Left lobe of liver (tissue), 2 donors: ENCODE measurements around the gene LPGAT1. TPM values are rescaled to one million over a fixed set of nuclear protein-coding genes. Genes with fewer than 3 reads are reported as not detected.

Source experiments
- ATAC-seq: fragments of 200-7000 bp; cut with Tn5 transposase; one replicate; pipeline ENCODE4 v1.9.1; 2020; ENCODE audit warnings: mild to moderate bottlenecking, moderate library complexity
- DNase-seq: peaks from one replicate; pipeline ENCODE4 v3.0.0-alpha.2; 2020; ENCODE audit warnings: low spot score
- total RNA-seq: library from RNA; stranded (reverse); gene quantifications from one replicate; pipeline ENCODE4 v1.2.1, GENCODE V29; 2021
- donor health status: DM: no; HTN: no; CAD: no; lungs with moderate emphysema.
- donor health status: DM: no; HTN: yes; CAD: no.

The LPGAT1 gene
- total RNA-seq, 1 donor from 2014 or later, result 35.0 TPM

DNA sequence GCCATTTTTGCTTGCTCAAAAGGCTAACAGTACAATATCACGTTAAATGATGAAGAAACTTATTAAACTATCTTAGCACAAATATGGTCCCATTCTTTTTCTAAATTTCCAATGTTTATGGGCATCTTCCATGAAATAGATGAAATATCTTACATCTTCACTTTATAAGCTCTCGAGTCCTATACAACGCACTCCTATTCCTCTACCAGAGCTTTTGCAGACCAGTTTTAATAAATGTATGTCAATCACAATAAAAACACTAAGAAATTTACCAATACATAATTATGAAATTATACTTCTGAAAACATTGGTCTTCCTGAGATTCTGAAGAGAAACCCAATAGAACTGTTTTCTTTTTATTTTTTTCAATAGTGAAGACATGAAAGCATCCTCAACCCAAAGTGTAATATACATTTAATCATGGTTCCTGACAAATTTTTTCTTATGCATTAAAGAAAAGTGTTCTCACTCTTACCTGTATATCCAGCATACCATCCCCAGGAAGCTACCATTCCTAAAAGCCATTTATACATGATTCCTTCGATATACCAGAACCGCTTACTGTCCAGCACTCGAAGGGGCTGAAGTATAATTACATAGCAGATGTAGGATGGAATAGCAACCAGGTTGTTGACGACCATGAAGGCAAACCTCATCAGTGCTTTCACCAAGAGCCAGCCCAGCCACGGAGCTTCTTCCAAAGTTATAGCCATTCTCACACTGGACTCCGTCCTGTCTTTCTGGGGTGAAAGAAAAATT is 1.8 kb downstream of the LPGAT1 start:
- no peak for ATAC-seq
- no peak for DNase-seq

GRCh38 chr1:211827051-211827450 is 3.5 kb downstream of the LPGAT1 start:
- no peak for DNase-seq
- ATAC-seq, result no peak

- DNase-seq (no peak), ATAC-seq (no peak)
Observed at GRCh38 chr1:211825980-211826379, 4.6 kb downstream of the LPGAT1 start.

DNA sequence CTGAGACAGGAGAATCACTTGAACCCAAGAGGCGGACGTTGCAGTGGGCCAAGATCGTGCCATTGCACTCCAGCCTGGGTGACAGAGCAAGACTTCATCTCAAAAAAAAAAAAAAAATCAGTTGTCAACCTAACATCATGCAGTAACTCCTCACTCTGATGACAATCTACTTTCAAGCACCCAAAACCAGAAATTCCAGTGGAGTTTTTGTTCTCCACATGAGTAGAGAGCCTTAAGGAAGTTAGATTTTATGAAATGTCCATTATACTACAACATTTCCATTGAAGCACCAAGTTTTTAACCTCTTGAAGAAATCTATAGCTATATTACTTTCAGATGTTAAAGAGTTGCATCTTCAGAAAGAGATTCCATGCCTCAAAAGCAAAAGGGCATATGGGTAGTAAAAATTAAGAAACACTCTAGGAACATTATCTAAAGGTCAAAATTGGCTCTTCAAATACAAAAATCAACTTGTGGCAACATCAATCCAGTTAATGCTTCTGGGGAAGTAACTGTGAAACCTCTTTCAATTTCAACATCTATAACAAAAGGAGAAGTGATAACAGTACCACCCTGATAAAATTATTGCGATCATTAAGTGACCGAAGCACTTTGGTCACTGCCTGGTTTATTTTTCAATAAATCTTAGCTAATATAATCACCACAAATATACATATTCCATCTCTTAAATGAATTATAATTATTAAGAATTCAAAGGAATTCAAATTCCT is 7.7 kb downstream of the LPGAT1 start:
- DNase-seq, result no peak
- no peak for ATAC-seq

DNA sequence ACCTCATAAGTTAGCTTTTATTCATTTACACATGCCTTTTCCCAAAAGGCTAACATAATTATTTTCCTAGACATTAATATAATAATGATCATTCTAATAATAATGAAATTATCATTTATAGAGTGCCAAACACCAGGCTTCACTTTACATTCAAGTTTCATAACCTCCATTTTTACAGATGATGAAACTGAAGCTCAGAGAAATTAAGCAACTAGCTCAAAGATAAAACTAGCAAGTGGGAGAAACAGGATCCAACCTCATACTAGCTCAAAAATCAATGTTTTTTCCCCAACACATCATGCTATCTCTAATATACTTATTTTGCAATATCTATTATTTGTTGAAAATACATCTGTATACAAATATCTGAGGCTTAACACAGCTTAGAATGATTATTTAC is 14.0 kb downstream of the LPGAT1 start:
- ATAC-seq, result peak; percentile 26

DNA sequence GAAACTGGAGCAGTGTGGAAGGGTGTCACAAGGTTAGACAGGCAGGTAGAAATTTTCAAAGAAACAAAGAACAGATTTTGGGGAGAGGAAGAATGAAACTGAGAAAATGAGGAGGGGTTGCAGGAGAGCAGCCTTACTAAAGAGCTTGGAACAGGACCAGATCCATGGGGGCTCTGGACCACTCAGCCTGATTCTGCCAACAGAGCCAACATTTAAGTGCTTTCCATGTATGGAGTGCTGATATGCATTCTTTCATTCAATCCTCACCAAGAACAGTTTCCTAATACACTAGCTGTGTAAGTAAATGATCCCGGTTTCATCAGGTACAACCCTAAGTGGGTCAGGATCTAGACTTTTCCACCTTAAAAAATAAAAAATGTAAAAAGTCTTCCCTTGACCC is 16.2 kb downstream of the LPGAT1 start:
- ATAC-seq, result no peak
- DNase-seq, result no peak

More for the DNA sequence above, 14.0 kb downstream of the LPGAT1 start:
- DNase-seq, result no peak

DNA sequence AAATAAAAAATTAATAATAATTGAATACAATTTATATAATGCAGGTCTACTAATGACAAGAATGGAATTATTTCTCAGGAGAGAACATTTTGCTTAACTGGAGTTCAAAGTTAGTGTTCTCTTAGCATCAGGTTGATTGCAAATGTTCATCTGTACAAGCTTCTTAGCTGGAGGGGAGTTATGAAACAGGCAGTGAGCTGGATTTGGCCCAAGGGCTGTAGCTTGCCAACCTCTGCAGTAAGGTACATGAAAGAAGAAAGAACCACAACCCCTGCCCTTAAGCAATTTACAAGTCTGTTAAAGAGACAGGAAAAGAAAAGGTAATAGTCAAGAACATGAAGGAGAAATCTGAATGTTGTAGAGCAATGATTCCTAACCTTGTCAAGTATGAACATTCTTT is 17.0 kb downstream of the LPGAT1 start:
- ATAC-seq (peak; percentile 91), DNase-seq (peak; percentile 88)

GRCh38 chr1:211812584-211812983 is 18.0 kb downstream of the LPGAT1 start:
- ATAC-seq (no peak), DNase-seq (no peak)

- no peak for ATAC-seq
Observed at GRCh38 chr1:211811848-211812247, 18.7 kb downstream of the LPGAT1 start.

DNA sequence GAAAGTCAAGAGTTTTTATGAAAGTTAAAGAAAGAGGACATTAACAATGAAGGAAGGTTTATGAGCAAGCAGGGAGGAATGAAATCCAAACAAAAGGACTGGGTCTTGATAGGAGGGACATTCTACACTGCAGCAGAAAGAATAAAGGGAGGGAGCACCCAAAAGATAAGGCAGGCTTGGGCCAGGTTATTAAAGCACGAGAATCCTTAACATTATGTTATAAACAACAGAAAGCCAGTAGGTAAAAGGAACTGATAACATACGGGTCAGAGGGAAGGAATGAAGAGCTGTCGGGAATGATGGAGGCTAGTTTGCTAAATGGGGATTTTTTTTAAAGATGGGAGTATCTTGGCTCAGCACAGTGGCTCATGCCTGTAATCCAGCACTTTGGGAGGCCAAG is 19.4 kb downstream of the LPGAT1 start:
- no peak for DNase-seq
- no peak for ATAC-seq

More at GRCh38 chr1:211811848-211812247, 18.7 kb downstream of the LPGAT1 start:
- no peak for DNase-seq

DNA sequence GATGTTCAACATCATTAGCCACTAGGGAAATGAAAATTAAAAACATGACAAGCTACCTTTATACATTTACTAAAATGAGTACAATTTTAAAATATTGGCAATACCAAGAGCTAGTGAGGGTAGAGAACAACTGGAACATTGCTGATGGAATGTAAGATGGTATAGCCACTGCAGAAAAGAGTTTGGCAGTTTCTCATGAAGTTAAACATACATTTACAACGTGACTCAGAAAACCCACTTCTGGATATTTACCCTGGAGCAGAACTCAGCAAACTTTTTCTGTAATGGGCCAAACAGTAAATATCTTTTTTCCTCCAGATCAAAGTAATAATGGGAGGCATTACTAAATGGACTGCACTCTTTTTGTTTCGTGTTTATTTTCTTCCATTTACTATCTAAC is 22.1 kb downstream of the LPGAT1 start:
- ATAC-seq, result no peak
- no peak for DNase-seq

DNA sequence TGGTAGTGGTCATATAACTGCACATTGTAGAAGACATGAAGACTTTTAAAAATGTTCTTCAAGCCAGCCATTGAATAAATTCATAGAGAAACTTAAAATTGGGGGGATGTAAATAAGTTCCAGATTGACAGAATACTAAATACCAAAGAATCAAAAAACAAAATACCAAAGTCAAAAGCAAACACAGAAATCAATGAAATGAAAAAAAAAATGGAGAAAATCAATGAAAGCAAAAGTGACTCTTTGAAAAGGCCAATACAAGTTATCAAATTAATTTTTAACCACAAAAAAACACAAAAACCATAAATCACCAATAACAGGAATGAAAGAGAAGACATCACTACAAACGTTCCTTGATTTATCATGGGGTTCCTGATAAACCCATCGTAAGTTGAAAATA is 25.6 kb downstream of the LPGAT1 start:
- ATAC-seq, result no peak
- DNase-seq, result no peak

- no peak for ATAC-seq
- no peak for DNase-seq
Observed at GRCh38 chr1:211800925-211801607, 29.5 kb downstream of the LPGAT1 start.

DNA sequence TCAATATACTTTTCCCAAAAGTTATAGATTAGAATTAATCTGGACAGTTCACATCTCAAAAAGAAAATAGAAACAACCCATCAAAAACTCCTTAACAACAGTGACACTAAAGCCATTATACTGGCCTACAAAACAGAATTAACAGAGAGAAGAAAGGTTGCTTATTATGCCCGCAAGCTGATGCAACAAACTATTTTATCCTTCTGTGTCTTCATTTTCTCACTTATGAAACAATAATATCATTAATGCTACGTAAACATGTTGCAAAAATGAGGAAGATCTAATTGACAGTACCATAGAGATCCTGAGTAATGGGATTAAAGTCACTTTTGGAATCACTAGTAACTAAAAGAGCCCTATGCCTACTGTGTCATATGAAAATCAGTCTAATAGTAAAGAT is 32.6 kb downstream of the LPGAT1 start:
- ATAC-seq, result no peak
- no peak for DNase-seq

GRCh38 chr1:211791979-211792378 is 38.6 kb downstream of the LPGAT1 start:
- ATAC-seq, result no peak
- DNase-seq, result no peak

DNA sequence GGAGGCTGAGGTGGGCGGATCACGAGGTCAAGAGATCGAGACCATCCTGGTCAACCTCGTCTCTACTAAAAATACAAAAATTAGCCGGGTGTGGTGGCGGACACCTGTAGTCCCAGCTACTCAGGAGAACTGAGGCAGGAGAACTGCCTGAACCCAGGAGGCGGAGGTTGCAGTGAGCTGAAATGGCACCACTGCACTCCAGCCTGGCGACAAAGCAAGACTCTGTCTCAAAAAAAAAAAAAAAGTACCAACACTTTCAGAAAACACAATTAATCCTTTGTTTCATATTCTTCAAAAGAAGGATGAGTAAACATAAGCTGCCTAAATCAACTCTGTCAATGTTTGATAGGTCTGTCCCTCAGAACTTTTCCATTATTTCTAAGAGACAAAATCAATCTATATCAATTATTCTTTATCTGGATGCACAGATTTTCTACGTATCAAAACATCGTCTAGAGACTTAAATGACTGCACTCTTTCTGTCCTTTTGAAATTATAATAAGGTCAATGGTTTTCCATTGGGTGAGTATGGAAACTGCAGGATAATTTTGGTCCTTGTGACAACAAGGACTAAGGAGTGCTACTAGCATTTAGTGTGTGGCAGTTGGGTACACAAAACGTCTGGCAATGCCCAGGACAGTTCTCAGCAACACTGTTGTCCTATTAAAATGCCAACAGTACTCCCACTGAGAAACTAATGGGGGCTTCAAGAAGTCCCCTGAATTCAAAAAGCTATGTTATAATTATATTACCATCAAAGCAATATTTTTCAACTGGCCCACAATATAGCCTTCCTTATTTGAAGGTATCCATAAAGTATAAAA is 40.7 kb downstream of the LPGAT1 start:
- ATAC-seq (no peak), DNase-seq (no peak)

GRCh38 chr1:211788626-211789025 is 41.9 kb downstream of the LPGAT1 start:
- DNase-seq, result no peak
- no peak for ATAC-seq

- DNase-seq, result no peak
- ATAC-seq, result peak; percentile 66
Observed at GRCh38 chr1:211783897-211784296, 46.7 kb downstream of the LPGAT1 start.

- DNase-seq (no peak), ATAC-seq (no peak)
Observed at GRCh38 chr1:211783266-211783665, 47.3 kb downstream of the LPGAT1 start.

- ATAC-seq, result peak; percentile 87
- DNase-seq, result no peak
Observed at GRCh38 chr1:211781260-211781659, 49.3 kb downstream of the LPGAT1 start.

- ATAC-seq, result no peak
Observed at GRCh38 chr1:211775170-211775569, 55.4 kb downstream of the LPGAT1 start.

More at GRCh38 chr1:211775170-211775569, 55.4 kb downstream of the LPGAT1 start:
- DNase-seq, result no peak
